NCI-H2196 treated with DMSO at 0.1 percent for 48 hours (cell line): ENCODE measurements around the gene HDAC11.

ENCODE experiments used
- DNase-seq: peaks from one replicate; lab custom pipeline; 2025; ENCODE audit not compliant: unreplicated experiment; lab: John Stamatoyannopoulos, UW

The HDAC11 gene

GRCh38 chr3:13540297-13540995, 60.3 kb downstream of the HDAC11 start:
- no peak for DNase-seq

- no peak for DNase-seq
These were observed 61.6 kb downstream of the HDAC11 start for GRCh38 chr3:13541691-13542090.

DNA sequence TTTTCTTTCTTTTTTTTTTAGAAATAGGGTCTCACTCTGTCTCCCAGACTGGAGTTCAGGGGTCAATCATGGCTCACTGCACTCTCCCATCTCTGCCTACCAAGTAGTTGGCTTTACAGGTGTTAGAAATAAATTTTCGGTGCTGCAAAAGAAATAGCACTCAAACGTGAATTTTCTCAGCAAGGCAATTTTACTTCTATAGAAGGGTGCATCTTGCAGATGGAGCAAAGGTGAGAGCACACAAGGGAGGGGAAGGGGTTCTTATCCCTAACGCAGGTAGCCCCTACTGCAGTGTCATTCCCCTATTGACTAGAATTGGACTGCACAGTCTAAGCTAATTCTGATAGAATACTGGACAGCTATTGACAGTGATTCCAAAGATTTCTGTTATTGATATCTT, 62.0 kb downstream of the HDAC11 start:
- no peak for DNase-seq

GRCh38 chr3:13543253-13543652, 63.1 kb downstream of the HDAC11 start:
- no peak for DNase-seq

GRCh38 chr3:13544293-13544831, 64.3 kb downstream of the HDAC11 start:
- DNase-seq = no peak

DNA sequence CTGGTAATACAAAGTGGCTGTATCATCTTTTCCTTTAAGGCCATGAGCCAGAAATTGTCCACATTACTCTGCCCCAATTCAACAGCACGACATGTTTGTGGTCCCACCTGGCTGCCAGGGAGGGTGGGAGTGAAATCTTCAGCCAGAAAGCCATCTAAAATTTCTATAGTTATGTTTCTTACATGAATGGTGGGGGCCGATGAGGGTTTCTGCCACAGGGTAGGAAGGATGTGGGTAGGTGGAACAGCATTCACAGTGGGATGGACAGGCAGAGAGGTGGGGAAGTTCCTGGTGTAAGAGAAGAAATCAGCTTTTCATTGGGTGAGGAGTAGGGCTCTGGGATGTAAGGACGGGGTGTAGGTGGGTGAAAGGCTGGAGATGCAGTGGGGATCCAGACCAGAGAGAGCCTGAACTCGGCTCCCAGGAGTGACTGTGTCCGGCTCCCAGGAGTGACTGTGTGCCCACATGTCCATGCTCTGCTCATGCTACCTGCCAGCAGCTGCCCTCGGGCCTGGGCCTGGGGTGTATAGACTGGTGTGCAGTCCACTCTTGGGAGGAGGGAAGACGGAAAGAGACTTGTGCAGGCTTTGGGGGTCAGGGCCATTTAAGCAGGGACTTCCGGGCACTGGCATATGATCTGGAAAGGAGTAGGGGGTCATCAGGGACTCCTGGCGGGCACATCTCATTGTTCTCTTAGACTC, 65.0 kb downstream of the HDAC11 start:
- no peak for DNase-seq

GRCh38 chr3:13545952-13546454, 65.9 kb downstream of the HDAC11 start:
- DNase-seq = no peak

- DNase-seq = no peak
These were observed 66.6 kb downstream of the HDAC11 start for GRCh38 chr3:13546667-13547171.

DNA sequence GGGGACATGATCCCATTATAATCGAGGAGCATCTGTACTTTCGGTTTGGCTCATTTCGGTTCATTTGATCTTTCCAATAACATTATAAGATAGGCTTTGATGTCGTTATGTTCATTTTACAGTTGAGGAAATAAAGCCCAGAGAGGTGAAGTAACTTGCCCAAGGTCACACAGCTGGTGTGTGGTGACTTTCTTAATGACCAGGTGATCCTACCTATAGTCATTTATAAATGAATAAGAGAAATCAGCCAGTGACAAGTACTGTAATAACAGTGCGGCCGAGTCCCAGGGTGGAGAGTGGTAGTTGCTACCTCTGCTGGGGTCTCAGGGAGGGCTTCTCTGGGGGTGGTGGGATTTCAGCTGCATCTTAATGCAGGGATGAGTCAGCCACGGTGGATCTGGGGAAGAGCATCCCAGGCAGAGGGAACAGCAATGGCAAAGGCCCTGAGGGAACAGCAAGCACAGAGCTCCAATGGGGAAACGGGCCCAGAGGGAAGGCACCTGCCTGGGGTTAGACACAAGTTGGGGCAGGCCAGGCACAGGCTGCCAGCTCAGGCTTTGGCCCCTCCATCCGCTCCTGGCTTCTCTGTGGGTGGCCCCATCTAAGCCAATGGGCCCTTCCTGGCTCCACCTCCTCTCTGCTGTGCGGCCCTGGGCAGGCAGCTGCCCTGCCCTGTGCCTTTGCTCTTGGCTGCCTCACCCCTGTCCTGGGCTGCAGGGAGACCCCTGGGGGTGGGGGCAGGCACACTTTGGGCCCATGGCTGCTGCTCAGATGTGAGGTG, 67.7 kb downstream of the HDAC11 start:
- DNase-seq = no peak

GRCh38 chr3:13548696-13549622, 68.9 kb downstream of the HDAC11 start, which contains the start of gene FBLN2:
Gene FBLN2, plus strand, starts transcription at chr3:13549125. Its CDS starts 21,231 bp downstream, at chr3:13570356.
- peak; percentile 3 for DNase-seq

GRCh38 chr3:13549623-13550422, 69.7 kb downstream of the HDAC11 start:
- no peak for DNase-seq

- DNase-seq = no peak
These were observed 70.3 kb downstream of the HDAC11 start for GRCh38 chr3:13550423-13550690.

DNA sequence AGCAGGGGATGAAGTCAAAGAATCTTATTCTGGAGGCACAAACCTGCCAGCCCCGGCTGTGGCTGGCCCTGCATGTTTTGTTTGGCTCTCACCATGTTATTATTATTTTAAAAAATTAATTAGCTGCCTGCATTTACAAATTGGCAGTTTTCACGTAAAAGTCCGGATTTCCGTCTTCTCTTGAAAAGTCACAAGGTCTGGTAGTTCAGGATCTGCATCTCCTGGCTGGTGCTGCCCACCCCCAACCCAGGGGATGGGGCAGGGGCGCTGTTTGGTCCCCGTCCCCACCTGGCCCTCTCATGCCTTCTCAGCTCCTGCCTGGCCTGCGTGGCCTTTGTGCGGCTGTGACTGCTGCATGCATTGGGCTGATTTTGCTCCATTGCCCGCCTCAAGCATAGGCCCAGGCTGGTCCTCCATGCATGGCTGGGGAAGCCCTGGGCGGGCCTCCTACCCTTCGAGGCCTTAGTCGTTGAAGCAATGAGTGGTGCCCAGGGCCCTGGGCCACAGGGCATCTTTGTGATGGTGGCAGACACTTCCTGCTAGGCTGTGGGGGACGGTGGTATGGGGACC, 70.8 kb downstream of the HDAC11 start:
- no peak for DNase-seq

DNA sequence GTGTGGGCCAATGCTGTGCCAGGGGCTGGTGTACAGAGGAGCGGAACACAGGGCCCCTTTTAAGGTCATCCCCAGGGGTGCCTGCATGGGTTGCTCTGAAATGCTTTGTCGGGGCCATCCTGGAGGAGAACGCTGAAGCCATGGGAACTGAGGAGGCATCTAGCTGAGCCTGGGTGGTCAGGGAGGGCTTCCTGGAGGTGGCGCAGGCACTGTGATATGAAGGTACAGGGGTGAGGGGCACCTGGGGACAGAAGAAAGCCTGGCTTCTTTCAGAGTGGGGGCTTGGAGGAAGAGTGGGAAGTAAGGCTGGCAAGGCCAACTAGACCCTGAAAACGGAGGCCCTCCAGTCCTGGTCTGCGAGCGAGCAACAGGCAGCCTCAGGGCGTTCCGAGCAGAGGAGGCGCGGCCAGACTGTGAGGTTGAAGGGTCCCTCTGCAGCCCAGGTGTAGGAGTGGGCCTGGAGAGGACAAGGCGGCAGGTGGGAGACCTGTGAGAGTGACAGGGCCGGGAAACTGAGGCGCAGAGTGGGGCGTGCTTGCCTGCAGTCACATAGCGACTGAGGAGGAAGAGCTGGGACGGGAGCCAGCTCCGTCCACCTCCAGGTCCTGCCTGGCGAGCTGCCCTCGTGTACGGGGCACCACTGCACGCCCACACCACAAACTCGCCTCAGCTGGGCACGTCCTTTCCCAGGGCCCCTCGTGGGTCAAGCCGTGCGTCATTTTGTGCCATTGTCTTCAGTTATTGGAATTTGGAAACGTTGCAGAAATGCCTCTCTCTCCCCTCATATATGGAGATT, 72.9 kb downstream of the HDAC11 start:
- DNase-seq = no peak

GRCh38 chr3:13553686-13554085, 73.6 kb downstream of the HDAC11 start:
- no peak for DNase-seq

- no peak for DNase-seq
These were observed 75.6 kb downstream of the HDAC11 start for GRCh38 chr3:13555753-13556152.
